LNCAP (cell line): ENCODE measurements around the gene DNAAF1.

Source experiments
- TF ChIP-seq, protein P1 (sequence below): fragments of 450-650 bp; IDR thresholded peaks from 2 replicates; pipeline ENCODE4 v1.5.1; 2017; ENCODE audit warnings: mild to moderate bottlenecking

DNAAF1 gene

DNA sequence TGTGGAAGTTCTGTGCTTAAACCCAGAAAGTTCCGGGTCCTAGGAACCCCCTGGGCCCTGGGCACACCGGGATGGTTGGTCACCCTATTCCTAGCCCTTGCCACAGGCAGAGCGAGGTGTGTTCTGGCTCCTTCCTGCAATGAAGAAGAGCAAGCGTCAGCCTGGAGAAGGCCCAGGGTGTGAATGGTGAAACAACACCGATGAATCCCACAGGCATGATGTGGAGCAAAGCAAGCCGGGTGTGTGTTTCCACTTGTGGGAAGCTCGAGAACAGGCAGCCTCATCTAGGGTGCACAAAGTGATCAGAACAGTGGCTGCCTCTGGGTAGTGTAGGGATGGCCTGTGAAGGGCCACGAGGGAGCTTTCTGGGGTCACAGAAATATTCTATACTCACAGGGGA, 80.9 kb downstream of the DNAAF1 start:
- TF ChIP-seq, protein P1, sequence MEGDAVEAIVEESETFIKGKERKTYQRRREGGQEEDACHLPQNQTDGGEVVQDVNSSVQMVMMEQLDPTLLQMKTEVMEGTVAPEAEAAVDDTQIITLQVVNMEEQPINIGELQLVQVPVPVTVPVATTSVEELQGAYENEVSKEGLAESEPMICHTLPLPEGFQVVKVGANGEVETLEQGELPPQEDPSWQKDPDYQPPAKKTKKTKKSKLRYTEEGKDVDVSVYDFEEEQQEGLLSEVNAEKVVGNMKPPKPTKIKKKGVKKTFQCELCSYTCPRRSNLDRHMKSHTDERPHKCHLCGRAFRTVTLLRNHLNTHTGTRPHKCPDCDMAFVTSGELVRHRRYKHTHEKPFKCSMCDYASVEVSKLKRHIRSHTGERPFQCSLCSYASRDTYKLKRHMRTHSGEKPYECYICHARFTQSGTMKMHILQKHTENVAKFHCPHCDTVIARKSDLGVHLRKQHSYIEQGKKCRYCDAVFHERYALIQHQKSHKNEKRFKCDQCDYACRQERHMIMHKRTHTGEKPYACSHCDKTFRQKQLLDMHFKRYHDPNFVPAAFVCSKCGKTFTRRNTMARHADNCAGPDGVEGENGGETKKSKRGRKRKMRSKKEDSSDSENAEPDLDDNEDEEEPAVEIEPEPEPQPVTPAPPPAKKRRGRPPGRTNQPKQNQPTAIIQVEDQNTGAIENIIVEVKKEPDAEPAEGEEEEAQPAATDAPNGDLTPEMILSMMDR, result no peak
